EL (cell line): ENCODE results near the gene HK1.

Source experiments
- DNase-seq: peaks from one replicate; pipeline ENCODE4 v3.0.0-alpha.2; 2016

HK1 gene

DNA sequence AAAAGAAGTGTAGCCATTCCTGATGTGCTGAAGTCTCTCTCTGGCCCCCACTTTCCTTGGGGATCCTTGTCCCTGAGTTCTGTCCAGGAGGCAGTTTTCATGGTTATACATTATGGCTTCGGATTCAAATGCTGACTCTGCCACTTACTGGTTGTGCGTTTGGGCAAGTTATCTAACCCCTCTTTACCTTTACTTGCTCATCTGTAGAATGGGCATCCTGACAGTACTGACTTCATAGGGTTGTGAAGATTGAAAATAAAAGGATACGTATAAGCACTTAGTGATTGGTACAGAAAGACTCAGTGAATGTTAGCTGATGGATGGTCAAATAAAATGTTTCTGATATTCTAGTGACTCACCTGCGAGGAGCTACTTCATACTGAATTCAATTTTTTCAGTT lies 73.3 kb downstream of the HK1 start:
- DNase-seq = no peak

GRCh38 chr10:69352569-69353264 lies 74.4 kb downstream of the HK1 start:
- DNase-seq = peak; percentile 80

GRCh38 chr10:69353977-69354635 lies 75.8 kb downstream of the HK1 start:
- no peak for DNase-seq

DNA sequence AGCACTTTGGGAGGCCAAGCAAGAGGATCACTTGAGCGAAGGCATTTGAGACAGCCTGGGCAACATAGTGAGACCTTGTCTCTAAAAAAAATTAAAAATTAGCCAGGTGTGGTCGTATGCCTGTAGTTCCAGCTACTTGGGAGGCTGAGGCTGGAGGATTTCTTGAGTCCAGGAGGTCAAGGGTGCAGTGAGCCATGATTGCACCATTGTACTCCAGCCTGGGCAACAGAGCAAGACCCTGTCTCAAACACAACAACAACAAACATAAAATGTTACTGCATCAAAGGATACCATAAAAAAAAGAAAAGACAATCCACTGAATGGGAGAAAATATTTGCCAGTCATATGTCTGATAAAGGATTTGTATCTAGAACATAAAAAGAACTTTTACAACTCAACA lies 77.9 kb downstream of the HK1 start:
- DNase-seq = no peak

DNA sequence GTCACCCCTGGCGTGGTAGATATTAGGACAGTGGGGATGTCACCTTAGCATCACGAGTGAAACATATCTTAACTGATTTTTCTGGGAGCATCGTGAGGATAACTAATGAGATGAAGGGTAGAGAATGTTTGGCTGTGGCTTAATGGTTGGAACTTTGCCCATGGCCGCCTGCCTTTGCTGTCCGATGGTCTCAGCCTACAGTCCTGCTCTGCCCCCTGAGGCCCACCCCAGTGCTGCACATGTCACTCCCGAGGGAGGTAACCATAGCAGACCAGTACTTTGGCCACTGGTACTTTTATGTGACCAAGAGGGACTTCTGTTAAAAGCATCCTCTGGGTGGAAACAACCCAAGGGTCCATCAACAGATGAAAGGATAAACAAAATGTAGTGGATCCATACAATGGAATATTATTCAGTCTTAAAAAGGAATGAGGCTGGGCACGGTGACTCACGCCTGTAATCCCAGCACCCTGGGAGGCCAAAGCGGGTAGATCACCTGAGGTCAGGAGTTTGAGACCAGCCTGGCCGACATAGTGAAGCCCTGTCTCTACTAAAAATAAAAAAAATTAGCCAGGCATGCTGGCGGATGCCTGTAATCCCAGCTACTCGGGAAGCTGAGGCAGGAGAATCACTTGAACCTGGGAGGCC lies 80.0 kb downstream of the HK1 start:
- DNase-seq = no peak

DNA sequence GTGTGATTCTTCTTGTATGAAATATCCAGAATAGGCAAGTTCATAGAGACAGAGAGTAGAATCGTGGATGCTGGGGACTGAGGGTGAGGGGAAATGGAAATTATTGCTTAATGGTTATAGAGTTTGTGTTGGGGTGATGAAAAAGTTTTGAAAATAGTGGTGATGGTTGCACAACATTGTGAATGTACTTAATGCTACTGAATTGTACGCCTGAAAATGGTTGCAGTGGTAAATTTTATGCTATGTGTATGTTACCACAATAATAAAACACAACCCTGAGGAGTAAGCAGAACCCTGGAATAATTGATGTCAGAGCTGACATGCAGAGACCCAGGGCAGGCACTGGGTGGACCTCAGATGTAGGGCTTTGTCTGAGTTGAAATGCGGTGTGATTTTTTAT lies 80.9 kb downstream of the HK1 start:
- no peak for DNase-seq

DNA sequence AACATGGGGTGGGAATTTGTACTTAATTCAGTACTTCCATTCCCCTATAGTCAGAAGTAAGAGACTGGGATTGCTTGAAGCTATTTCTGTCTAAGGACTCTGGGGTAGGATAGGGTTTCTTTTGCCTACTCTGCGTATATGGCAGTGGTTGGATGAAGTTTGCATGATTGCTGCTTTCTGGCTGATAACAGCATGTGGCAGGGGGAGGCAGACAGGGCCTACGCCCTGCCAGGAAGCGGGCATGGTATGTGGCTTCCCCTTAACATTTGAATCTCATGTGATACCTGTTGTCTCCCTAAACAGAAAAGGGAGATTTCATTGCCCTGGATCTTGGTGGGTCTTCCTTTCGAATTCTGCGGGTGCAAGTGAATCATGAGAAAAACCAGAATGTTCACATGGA lies 81.3 kb downstream of the HK1 start:
- no peak for DNase-seq

- DNase-seq = peak; percentile 88
These were observed 82.4 kb downstream of the HK1 start for GRCh38 chr10:69360485-69361302.

DNA sequence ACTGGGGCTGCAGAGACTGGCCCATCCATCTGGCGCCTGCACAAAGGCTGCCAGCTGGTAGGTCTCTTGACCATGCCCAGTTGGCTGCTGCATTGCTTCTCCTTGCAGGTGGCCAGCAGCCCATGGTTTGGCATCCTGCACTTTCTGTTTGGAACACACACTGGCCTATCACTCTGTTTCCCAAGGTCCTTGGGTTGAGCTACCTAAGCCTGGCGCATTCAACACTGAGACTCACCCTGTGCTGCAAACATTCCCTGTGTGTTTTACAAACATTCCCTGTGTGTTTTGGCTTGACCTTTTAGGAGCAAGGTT lies 83.0 kb downstream of the HK1 start:
- no peak for DNase-seq

DNA sequence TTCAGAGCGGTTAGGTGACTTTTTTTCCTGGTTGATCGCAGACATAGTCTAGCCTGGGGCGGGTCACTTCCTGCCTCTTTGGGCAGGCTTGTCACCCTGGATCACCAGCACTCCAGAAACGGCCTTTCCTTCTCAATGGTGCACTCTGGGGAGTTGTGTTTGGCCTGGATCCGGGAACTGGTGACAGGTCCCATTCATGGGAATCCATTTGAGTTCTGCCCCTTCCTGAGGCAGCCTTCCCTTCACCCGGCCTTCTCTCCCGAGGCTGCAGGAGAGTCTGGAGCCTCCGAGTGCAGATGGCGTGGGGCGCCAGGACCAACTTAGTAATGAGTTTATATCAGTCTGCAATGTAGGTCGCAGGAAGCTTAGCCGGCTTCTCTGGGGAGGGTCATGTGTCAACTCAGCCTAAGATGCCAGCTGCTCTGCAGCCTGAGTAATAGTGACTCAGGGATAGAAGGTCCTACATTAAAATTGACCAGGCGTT lies 84.2 kb downstream of the HK1 start:
- DNase-seq = peak; percentile 88

- DNase-seq = no peak
These were observed 85.4 kb downstream of the HK1 start for GRCh38 chr10:69363666-69364065.

- no peak for DNase-seq
These were observed 86.1 kb downstream of the HK1 start for GRCh38 chr10:69364232-69364940.

DNA sequence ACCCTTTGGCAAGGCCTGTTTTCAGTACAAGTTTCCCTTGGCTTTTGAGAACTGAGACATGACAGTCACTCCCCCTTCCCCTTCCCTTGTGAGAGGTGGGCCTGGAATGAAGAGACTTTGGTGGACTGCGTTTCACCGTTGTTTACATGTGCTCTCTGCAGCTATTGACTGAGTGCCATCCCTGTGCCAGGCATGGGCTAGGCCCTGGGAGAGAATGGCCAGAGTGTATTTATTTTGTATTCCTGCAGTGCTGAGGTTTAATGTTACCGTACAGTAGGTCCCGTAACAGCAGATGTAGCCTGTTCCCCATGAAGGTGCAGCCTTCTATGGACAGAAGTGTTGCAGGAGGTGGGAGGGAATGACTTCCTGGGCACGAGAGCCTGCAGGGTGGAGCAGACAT lies 88.4 kb downstream of the HK1 start:
- no peak for DNase-seq

DNA sequence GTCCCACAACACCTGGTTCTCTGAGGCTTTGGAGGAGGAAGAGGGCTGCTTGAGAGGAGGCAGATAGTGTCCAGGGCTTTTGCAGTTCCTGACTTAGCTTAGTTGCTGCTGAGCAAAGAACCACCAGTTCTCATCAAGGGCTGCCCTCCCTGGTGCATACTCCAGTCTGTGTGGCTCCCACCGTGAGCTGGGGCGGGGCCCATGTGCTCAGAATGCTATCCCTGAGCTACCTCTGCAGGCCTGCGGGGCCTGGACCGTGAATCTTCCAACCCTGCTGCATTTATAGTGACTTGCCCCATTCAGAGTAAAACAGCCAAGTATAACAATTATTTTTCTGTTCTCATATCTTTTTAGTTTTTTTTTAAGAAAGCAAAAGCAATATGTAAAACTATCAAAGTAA lies 89.2 kb downstream of the HK1 start:
- no peak for DNase-seq

- DNase-seq = peak; percentile 60
These were observed 94.1 kb downstream of the HK1 start for GRCh38 chr10:69372126-69372980.

GRCh38 chr10:69374242-69374641 lies 95.9 kb downstream of the HK1 start:
- no peak for DNase-seq

DNA sequence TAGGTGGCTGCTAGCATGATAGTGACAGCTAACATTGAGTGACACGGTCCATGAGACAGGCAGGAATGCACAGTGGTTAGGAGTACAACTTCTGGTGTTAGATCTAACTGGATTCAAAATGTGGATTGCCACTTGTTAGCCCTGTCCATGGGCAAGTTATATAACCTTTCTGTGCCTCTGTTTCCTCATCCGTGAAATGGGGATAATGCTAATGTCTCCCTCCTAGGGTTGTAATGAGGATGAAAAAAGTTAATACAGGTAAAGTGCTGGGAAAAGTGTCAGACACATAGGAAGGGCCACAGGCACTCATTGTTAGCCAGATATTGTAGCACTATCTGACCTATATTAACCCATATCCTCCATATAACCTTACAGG lies 96.6 kb downstream of the HK1 start:
- no peak for DNase-seq

- no peak for DNase-seq
These were observed 97.2 kb downstream of the HK1 start for GRCh38 chr10:69375307-69376151.

- no peak for DNase-seq
These were observed 98.4 kb downstream of the HK1 start for GRCh38 chr10:69376662-69377061.

DNA sequence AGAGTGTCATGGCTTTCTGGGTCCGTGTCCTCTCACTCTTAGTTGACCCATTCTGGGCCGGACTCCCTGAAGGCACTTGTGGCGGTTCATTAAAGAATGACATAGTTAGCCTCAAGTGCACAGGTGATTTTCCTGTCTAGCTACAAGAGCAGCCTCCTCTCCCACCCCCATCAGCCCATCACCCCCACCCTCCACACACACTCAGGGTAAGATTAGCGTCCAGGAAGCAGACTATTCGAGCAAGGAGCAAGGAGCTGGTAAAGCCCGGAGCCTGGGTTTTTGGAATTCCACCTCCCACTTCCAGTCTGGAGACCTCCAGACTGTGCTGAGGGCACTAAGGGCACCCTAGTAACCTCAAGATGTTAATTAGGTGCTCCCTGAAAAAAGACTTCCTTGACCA lies 98.9 kb downstream of the HK1 start:
- DNase-seq = no peak

DNA sequence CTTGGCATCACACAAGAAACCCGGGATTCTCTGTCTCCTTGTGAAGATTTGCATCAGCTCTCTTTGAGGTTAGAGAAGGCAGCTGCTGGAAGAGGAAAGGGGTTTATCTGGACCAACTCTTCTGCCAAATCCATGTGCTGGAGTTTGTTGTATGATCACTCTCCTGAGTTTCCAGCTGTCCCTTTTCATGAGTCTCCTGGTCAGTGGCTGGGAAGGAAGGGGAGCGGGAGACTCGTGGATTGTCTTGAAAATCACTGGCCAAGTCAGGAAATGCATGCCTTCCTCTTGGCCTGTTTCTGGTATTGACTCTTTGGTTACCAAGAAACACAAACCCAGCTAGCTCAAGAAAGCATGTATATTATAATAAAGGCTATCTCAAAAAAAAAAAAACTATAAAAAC lies 99.6 kb downstream of the HK1 start:
- DNase-seq = no peak
